ENCODE measurements around the gene CHIT1. TPM values are rescaled to one million over a fixed set of nuclear protein-coding genes. Genes with fewer than 3 reads are reported as not detected.
"Not testable (repeated sequence)": the region's sequence is repeated elsewhere in the genome, so short reads cannot be mapped to it uniquely, and the experiment has no call there.

CHIT1 gene
- total RNA-seq, 1 donor from 2014 or later: 2.6 TPM

DNA sequence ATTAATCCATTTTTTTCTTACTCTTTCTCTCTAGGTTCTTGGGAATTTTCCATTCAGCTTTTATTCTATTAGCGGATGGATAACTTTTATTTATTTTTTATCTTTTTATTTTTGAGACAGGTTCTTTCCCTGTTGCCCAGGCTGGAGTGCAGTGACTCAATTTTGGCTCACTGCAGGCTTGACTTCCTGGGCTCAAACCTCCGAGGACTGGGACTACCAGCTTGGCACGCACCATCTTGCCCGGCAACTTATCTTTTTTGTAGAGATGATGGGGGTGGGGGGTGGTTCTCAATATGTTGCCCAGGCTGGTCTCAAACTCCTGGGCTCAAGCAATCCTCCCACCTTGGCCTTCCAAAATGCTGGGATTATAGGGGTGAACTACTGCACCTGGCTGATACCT lies 36.1 kb upstream of the CHIT1 start:
- DNase-seq: no peak

DNA sequence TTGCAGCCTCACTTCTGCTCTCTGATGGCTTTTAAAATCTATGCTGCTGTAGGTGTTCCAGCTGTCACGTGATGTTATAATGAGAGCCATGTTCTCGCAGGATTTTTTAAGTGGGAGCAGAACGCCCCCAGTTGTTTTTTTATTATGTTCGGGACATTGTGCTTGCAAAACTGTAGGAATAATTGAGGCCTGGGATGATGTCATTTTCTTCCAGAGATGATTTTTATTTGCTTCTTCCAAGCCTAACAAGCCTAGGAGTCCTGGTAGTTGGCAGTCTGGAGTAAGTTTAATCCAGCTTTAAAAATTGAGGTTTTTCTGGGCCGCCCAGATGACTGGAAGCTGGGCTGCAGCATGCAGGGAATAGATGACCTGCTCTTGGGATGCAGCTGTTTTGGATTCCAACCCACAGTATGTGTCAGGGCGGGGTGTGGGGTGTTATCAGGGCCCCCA lies 34.6 kb upstream of the CHIT1 start:
- peak; percentile 40 for DNase-seq

GRCh38 chr1:203263496-203263895 lies 34.0 kb upstream of the CHIT1 start:
- DNase-seq: no peak

GRCh38 chr1:203256636-203257035 lies 27.2 kb upstream of the CHIT1 start:
- DNase-seq: not testable (repeated sequence)

DNA sequence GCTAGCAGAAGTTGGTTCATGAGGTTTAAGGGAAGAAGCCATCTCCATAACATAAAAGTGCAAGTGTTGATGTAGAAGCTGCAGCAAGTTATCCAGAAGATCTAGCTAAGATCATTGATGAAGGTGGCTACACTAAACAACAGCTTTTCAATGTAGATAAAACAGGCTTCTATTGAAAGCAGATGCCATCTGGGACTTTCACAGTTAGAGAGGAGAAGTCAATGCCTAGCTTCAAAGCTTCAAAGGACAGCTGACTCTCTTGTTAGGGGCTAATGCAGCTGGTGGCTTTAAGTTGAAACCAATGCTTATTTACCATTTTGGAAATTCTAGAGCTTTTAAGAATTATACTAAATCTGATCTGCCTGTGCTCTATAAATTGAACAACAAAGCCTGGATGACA lies 25.3 kb upstream of the CHIT1 start:
- DNase-seq: not testable (repeated sequence)

- DNase-seq: no peak
These were observed 23.2 kb upstream of the CHIT1 start for GRCh38 chr1:203252678-203253077.

DNA sequence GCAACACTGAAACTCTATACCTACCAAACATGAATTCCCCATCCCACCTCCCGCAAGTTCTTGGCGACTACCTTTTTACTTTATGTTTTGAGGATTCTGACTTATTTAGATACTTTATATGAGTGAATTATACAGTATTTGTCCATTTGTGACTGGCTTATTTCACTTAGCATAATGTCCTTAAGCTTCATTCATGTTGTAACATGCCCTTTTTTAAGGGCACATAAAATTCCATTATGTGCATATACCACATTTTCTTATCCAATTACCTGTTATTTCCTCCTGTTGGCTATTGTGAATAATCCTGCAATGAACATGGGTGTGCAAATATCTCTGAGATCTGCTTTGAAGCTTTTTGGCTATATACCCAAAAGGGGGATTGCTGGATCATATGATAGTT lies 22.0 kb upstream of the CHIT1 start:
- DNase-seq: no peak

- DNase-seq: no peak
These were observed 21.4 kb upstream of the CHIT1 start for GRCh38 chr1:203250911-203251310.

- no peak for DNase-seq
These were observed 15.3 kb upstream of the CHIT1 start for GRCh38 chr1:203244776-203245175.

GRCh38 chr1:203241708-203242107 lies 12.2 kb upstream of the CHIT1 start:
- not testable (repeated sequence) for DNase-seq

DNA sequence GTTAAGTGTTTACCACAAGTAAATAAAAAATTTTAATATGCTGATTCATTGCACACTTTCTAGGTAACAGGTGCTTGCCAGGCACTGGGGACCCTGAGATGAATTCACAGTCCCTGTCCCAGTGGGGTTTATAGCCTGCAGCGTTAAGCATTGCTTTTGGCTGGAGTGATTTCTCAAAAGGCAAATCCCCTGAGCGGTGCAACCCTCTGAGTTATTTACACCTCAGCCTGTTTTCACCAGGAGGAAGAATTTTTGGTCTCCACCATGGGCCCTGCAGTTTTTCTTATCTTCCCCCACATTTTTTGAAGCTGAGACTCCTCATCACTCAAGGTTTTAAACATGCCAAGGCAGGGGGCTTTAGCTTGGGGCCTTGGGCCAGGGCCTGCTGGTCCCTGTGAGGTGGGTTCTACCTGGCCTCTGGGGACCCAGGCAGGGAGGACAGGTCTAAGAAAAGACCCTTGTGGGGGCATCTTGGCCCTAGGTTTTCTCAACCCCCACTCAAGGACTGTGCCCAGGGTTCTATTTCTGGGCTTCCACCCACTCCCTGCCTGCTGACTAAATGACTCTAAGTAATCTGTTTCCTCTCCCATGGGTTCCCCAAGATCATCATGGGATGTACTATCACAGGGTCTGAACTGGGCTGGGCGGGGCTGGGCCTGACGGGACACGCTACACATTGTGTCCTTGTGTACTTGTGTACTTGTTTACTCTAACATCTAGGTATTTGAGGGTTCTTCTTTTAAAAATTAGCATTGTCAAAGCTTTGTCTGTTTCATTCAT lies 10.2 kb upstream of the CHIT1 start:
- DNase-seq: no peak

DNA sequence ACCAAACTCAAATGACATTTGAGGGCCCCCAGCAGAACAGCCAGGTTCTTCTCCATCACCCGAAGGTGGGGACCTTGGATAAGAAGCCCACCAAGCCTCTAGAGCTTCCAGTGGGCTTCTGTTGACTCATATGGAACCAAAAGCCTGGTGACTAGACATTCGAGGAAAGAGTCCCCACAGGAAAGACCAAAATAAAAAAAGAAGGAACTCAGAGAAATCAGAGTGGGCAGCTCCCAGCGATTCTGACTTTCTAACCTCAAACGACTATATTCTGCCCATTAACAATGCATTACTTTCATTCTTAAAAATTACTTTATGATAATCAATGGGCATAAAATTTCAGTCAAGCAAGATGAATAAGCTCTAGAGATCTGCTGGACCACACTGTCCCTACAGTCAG lies 9.6 kb upstream of the CHIT1 start:
- no peak for DNase-seq

DNA sequence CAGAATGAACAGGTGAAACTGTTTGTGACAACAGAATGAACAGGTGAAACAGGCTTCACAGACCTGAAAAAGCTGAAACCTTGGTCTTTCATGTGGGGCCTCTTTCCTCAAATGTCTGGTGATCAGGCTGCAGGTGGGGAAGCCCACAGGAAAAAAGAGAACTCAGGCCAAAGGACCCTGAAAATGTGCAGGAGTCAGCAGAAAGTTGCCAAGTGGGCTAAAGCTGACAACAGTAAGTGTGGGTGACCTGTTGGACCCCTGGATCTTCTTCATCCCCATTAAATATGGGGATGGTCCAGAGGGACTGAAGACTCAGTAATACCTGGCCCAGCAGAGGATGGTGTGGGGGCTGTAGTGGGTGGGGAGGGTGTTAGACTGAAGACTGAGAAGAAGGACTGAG lies 9.1 kb upstream of the CHIT1 start:
- DNase-seq: no peak

GRCh38 chr1:203234901-203235300 lies 5.4 kb upstream of the CHIT1 start:
- not testable (repeated sequence) for DNase-seq

DNA sequence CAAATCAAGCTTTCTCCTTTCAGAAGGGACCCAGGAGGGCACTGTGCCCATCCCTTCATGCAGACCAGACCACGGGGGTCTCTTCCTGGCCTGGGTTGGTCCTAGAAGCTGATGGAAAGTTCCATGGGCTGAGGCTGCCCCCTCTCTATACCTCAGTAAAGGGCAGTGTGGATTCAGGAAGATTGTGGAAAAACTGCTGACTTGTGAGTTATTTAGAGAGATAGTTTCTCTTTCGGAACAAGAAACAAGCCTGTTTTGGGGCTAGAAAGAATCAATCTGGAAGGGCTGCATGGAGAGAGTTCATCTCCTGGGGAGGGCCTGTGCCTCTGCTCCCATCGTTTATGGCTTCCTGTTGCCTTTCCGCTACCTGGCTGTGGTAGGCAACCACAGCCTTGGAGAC lies 803 bp downstream of the CHIT1 start:
- DNase-seq: no peak

DNA sequence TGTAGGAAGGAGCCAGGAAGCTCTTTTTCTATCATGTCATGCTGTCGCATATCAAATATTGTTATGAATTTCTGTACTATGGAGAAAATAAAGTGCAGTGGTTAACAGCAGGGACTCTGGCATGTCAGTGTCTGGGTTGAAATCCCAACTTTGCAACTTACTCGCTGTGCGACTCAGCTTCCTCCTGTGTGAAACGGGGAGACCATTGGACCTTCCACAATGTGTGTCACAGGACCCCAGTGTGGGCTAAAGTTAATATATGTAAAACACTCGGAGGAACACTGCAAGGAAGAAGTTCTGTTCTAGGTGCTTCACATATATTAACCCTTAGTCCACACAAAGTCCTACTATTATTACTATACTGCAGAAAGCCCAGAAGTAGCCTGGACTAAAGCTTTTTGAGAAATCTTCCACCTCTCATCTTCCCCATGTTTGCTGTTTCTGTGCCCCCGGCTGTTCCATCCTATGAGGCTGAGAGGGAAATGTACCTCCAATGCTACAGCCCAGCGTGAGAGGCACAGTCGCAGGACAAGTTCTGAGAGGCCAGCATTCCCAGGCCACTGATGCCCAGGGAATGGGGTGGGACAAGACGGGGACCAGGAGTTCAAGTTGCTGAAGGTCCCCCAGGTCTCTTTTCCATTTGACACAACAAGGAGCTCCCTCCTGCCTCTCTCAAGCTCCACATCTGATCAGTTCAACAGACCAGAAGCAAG lies 1.9 kb downstream of the CHIT1 start:
- no peak for DNase-seq

DNA sequence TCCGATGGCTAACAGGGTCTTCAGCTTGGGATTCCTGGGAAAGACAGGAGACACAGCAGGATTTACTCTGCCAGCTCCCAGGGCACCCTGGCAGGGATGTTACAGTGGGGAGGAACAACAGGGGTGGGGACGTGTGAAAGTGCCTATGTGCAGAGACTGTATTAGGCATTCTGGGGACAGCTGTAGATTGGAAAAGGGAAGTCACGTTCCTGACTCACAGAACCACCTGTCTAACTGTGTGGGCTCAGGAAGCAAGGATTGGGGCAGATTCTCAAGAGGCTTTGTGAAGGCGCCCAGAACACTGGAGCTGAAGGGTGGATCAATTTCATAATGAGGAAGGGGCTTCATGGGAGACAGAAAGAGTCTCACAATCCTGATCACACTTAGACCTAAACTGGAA lies 4.4 kb downstream of the CHIT1 start:
- DNase-seq: no peak

DNA sequence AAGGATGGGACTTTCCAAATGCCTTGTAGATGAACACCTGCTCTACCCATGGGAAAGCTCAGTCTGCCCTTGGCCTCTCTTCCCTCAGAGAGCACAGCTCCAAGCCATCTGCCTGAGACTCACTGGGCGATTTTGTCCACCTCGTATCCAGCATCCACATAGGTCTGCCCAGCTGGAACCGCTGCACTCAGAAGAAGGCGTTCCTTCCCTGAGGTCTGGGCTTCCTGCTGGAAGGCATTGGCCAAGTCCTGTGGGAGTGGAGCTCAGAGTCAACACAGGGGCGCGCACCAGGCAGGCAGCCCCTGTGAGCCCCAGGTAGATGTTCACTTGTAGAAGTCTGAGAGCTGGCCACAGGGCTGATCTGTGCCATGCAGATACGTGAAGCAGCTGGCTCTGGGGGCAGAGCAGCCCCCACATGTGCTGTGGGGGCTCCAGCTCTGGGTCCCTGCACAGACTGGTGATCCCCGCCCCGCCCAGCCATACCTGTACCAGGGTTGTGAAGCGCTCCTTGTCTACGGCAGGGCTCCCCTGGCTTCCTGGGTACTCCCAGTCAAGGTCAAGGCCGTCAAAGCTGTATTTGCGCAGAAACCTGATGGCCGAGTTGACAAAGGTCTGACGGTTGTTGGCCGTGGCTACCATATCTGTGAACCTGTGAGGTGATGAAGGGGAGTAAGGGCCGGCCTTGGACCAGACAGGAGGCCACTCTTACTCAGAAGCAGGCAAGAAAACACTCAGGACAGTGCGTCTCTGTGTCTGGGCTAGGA lies 6.3 kb downstream of the CHIT1 start:
- DNase-seq: no peak

- no peak for DNase-seq
These were observed 9.5 kb downstream of the CHIT1 start for GRCh38 chr1:203219934-203220333.

DNA sequence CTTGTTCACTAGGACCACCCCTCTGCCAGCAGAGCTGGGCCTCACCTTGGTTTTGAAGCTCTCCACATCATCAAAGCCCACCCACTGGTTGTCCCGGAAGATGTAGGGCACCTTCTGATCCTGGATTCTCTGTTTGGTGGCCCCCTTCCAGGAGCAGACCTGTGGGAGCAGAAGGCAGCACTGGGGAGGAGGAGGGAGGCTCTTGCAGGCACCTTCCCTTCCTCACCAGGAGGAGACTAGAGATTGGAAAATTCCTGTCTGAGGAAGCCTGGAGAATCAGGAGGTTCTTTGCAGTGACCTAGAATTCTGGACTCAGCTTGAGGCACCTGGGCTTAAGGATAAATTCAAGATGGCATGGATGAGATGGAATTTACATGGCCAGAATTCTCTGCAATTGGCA lies 10.3 kb downstream of the CHIT1 start:
- DNase-seq: no peak

- DNase-seq: no peak
These were observed 11.8 kb downstream of the CHIT1 start for GRCh38 chr1:203217668-203218067.

DNA sequence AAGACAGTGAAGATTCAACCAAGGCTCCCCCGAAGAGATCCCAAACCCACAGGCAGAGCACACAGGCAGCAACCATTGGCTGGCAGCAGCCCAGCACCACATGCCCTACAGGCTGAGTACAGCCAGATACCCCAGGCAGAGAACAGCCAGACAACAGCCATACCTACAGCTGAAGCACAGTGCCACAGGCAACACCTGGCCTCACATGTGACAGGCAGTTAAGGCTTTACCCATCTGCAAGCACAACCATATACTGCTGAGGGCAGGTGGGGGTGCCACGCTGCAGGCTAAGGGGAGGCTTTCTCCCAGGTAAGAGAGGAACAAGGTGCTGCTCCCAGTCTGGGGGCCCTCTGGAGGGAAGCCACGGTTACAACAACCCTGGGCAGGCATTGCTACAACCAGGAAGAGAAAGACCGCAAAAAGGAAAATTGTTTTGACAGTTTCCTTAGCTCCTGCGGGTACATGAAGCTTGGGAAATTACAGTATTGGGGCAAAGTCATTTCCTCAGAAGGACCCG lies 12.3 kb downstream of the CHIT1 start:
- DNase-seq: no peak
